WTC11 (cell line): ENCODE data around the gene PHACTR2. TPM values are rescaled to one million over a fixed set of nuclear protein-coding genes. Genes with fewer than 3 reads are reported as not detected.

ENCODE experiments used
- ATAC-seq: fragments of 200-7000 bp; cut with Tn5 transposase; 2 replicates; pipeline ENCODE4 v1.10.0; 2021; ENCODE audit warnings: mild to moderate bottlenecking, moderate library complexity
- CTCF ChIA-PET: fragments of 300-600 bp; sonication (Branson Sonifier 250); formaldehyde crosslinking; loops from one replicate; lab custom pipeline; 2021; ENCODE audit warnings: antibody characterized with exemption; lab: Charles Lee
- POLR2A ChIA-PET: fragments of 350-600 bp; sonication (Branson Sonifier 250); formaldehyde crosslinking; loops from one replicate; lab custom pipeline; 2021; ENCODE audit warnings: antibody characterized with exemption; lab: Charles Lee
- DNase-seq: peaks from one replicate; pipeline ENCODE4 v3.0.0; 2021; ENCODE audit warnings: low spot score
- H3K27ac Mint-ChIP-seq: 2 replicates; pipeline ENCODE4 v1.8.0; 2021; ENCODE audit warnings: mixed read lengths
- H3K27me3 Mint-ChIP-seq: 2 replicates; pipeline ENCODE4 v1.8.0; 2021; ENCODE audit warnings: low read depth, mild to moderate bottlenecking, moderate library complexity, mixed read lengths
- H3K36me3 Mint-ChIP-seq: 2 replicates; pipeline ENCODE4 v1.8.0; 2021; ENCODE audit warnings: mixed read lengths
- H3K4me1 Mint-ChIP-seq: 2 replicates; pipeline ENCODE4 v1.8.0; 2022; ENCODE audit warnings: mixed read lengths
- H3K4me3 Mint-ChIP-seq: 2 replicates; pipeline ENCODE4 v1.8.0; 2021; ENCODE audit warnings: mild to moderate bottlenecking, moderate library complexity, mixed read lengths
- H3K9me3 Mint-ChIP-seq: 2 replicates; pipeline ENCODE4 v1.8.0; 2021; ENCODE audit warnings: mixed read lengths
- AR ChIP-seq: fragments of 250-450 bp; sonication (Bioruptor Pico); IDR thresholded peaks from 2 replicates; pipeline ENCODE4 v1.9.0; 2021; ENCODE audit warnings: mild to moderate bottlenecking
- ARID4B ChIP-seq: sonication (generic); formaldehyde crosslinking; IDR thresholded peaks from 2 replicates; pipeline ENCODE4 v1.8.0; 2023; ENCODE audit warnings: missing genetic modification reagents, mild to moderate bottlenecking, borderline replicate concordance
- E2F1 ChIP-seq: sonication (generic); formaldehyde crosslinking; IDR thresholded peaks from 2 replicates; pipeline ENCODE4 v1.8.0; 2022; ENCODE audit warnings: mild to moderate bottlenecking, missing genetic modification reagents
- ELF4 ChIP-seq: sonication (generic); formaldehyde crosslinking; IDR thresholded peaks from 2 replicates; pipeline ENCODE4 v1.8.1; 2022; ENCODE audit warnings: low read depth, mild to moderate bottlenecking, moderate library complexity, missing genetic modification reagents
- FOXK1 ChIP-seq: sonication (generic); formaldehyde crosslinking; IDR thresholded peaks from 2 replicates; pipeline ENCODE4 v1.8.0; 2022; ENCODE audit warnings: mild to moderate bottlenecking, moderate library complexity, missing genetic modification reagents
- IRF1 ChIP-seq: sonication (generic); formaldehyde crosslinking; IDR thresholded peaks from 2 replicates; pipeline ENCODE4 v1.8.0; 2023; ENCODE audit warnings: missing genetic modification reagents
- KAT7 ChIP-seq: sonication (generic); formaldehyde crosslinking; IDR thresholded peaks from 2 replicates; pipeline ENCODE4 v1.8.1; 2023; ENCODE audit warnings: missing genetic modification reagents, mild to moderate bottlenecking, borderline replicate concordance
- MLX ChIP-seq: sonication (generic); formaldehyde crosslinking; IDR thresholded peaks from 2 replicates; pipeline ENCODE4 v1.8.1; 2023; ENCODE audit warnings: mild to moderate bottlenecking, missing genetic modification reagents, moderate library complexity
- MYBL2 ChIP-seq: sonication (generic); formaldehyde crosslinking; IDR thresholded peaks from 2 replicates; pipeline ENCODE4 v1.8.1; 2023; ENCODE audit warnings: mild to moderate bottlenecking, moderate library complexity, missing genetic modification reagents
- NFE2L1 ChIP-seq: sonication (generic); formaldehyde crosslinking; IDR thresholded peaks from 2 replicates; pipeline ENCODE4 v1.8.1; 2023; ENCODE audit warnings: missing genetic modification reagents
- TCF7 ChIP-seq: sonication (generic); formaldehyde crosslinking; IDR thresholded peaks from 2 replicates; pipeline ENCODE4 v1.8.0; 2022; ENCODE audit warnings: mild to moderate bottlenecking, low read depth, missing genetic modification reagents, moderate library complexity
- TEAD4 ChIP-seq: sonication (generic); formaldehyde crosslinking; IDR thresholded peaks from 2 replicates; pipeline ENCODE4 v1.8.0; 2022; ENCODE audit warnings: mild to moderate bottlenecking, missing genetic modification reagents
- ZBTB43 ChIP-seq: sonication (generic); formaldehyde crosslinking; IDR thresholded peaks from 2 replicates; pipeline ENCODE4 v1.8.1; 2023; ENCODE audit warnings: mild to moderate bottlenecking, missing genetic modification reagents
- total RNA-seq: library from RNA; stranded (reverse); gene quantifications from 3 replicates; pipeline ENCODE4 v1.2.3, GENCODE V29; 2021

Gene PHACTR2
- total RNA-seq, 1 experiment from 2014 or later: 90.5 TPM

GRCh38 chr6:143699430-143699825, 21.7 kb downstream of the PHACTR2 start (continued):
- no peak for TF ChIP-seq ZBTB43 (CRISPR knock-in tag)
- no peak for TF ChIP-seq NFE2L1 (CRISPR knock-in tag)
- TF ChIP-seq ARID4B (CRISPR knock-in tag): no peak
- TF ChIP-seq, all 79 proteins: peak for 0

GRCh38 chr6:143700684-143701348, 23.1 kb downstream of the PHACTR2 start:
- Mint-ChIP-seq H3K36me3 (peaks cover 22% of the 10 kb centered on the region), H3K27me3 (no peaks in the 10 kb centered on the region), H3K27ac (peak overlapping the region; percentile 57; the same call in 1 of the 2 replicates), H3K4me3 (no peak overlapping the region), H3K9me3 (peaks cover 10% of the 10 kb centered on the region), H3K4me1 (peaks cover 45% of the 10 kb centered on the region)
- TF ChIP-seq KAT7 (CRISPR knock-in tag) (no peak), ELF4 (CRISPR knock-in tag) (no peak), TEAD4 (CRISPR knock-in tag) (no peak), IRF1 (CRISPR knock-in tag) (no peak), E2F1 (CRISPR knock-in tag) (no peak), MLX (CRISPR knock-in tag) (no peak), FOXK1 (CRISPR knock-in tag) (no peak), AR (CRISPR knock-in tag) (no peak), MYBL2 (CRISPR knock-in tag) (no peak), TCF7 (no peak)
- ATAC-seq (no peak), DNase-seq (no peak)
- ChIA-PET POLR2A (no interaction called here), CTCF (interaction anchor here (1.6 kb wide), 1 partner anchor 11 kb away, joined by 4 read pairs; no protein-coding TSS in a partner anchor)
